Smooth muscle cell (in vitro differentiated cells): ENCODE data around the gene ADCY1. TPM values are rescaled to one million over a fixed set of nuclear protein-coding genes. Genes with fewer than 3 reads are reported as not detected.

ENCODE experiments used
- DNase-seq: peaks from one replicate; lab custom pipeline; 2025; ENCODE audit not compliant: unreplicated experiment; lab: John Stamatoyannopoulos, UW
- H2AFZ ChIP-seq: fragments of 200-600 bp; sonication (generic); 2 replicates; pipeline ENCODE4 v1.6.0; 2016; ENCODE audit warnings: antibody characterized with exemption, low read depth, mild to moderate bottlenecking
- H3F3A ChIP-seq: fragments of 200-600 bp; sonication (generic); 2 replicates; pipeline ENCODE4 v1.6.0; 2017; ENCODE audit warnings: antibody characterized with exemption, low read depth
- H3K27ac ChIP-seq: fragments of 200-600 bp; sonication (generic); 2 replicates; pipeline ENCODE4 v1.5.1; 2016; ENCODE audit warnings: low read depth, mild to moderate bottlenecking
- H3K27me3 ChIP-seq: fragments of 200-600 bp; sonication (generic); 2 replicates; pipeline ENCODE4 v1.6.1; 2016; ENCODE audit warnings: low read depth, mild to moderate bottlenecking
- H3K36me3 ChIP-seq: fragments of 200-600 bp; sonication (generic); 2 replicates; pipeline ENCODE4 v1.5.1; 2016; ENCODE audit warnings: low read depth
- H3K4me1 ChIP-seq: fragments of 200-600 bp; sonication (generic); 2 replicates; pipeline ENCODE4 v1.5.1; 2016; ENCODE audit warnings: low read depth
- H3K4me2 ChIP-seq: fragments of 200-600 bp; sonication (generic); 2 replicates; pipeline ENCODE4 v1.6.0; 2016; ENCODE audit warnings: mild to moderate bottlenecking
- H3K4me3 ChIP-seq: fragments of 200-600 bp; sonication (generic); 2 replicates; pipeline ENCODE4 v1.5.1; 2016; ENCODE audit warnings: mild to moderate bottlenecking
- H3K79me2 ChIP-seq: fragments of 200-600 bp; sonication (generic); 2 replicates; pipeline ENCODE4 v1.6.0; 2016; ENCODE audit warnings: low read depth, mild to moderate bottlenecking
- H3K9ac ChIP-seq: fragments of 200-600 bp; sonication (generic); 2 replicates; pipeline ENCODE4 v1.6.0; 2016; ENCODE audit warnings: low read depth
- H3K9me3 ChIP-seq: fragments of 200-600 bp; sonication (generic); replicated peaks from 2 replicates; pipeline ENCODE4 v1.5.1; 2016; ENCODE audit warnings: low read depth
- H4K20me1 ChIP-seq: fragments of 200-600 bp; sonication (generic); 2 replicates; pipeline ENCODE4 v1.6.0; 2016; ENCODE audit warnings: low read depth
- CTCF ChIP-seq: fragments of 200-600 bp; sonication (generic); IDR thresholded peaks from 2 replicates; pipeline ENCODE4 v1.5.1; 2017; ENCODE audit warnings: borderline replicate concordance, mild to moderate bottlenecking, antibody characterized with exemption; ENCODE audit not compliant: insufficient read depth, poor library complexity, severe bottlenecking
- WGBS: methylation state at CpG from one replicate; pipeline ENCODE4 v1.1.7; 2016; ENCODE audit warnings: low lambda C conversion rate; 5-methylcytosine and 5-hydroxymethylcytosine counted together
- polyA plus RNA-seq: library from polyadenylated mRNA; unstranded; fragments of >200 nt; fragmentation: Nextera tagmentation; extraction: Ambion mirVana; gene quantifications from 2 replicates; pipeline ENCODE4 v1.2.1, GENCODE V29; 2016
- total RNA-seq: library from RNA; depleted of rRNA; stranded (reverse); fragments of >200 nt; gene quantifications from 2 replicates; pipeline ENCODE4 v1.2.3, GENCODE V29; 2014

ADCY1 gene
- total and polyA plus RNA-seq, 2 experiments from 2014 or later: 0.22 TPM; not detected in 1

- no peak overlapping the region for H3K4me3 ChIP-seq
- no peak for TF ChIP-seq CTCF
- no peaks in the 10 kb centered on the region for H3K4me1 ChIP-seq
- WGBS: 91% methylated on average over 10 of the region's 10 CpGs
- no peaks in the 10 kb centered on the region for H3K36me3 ChIP-seq
- H3K4me2 ChIP-seq: no peak overlapping the region
- no peaks in the 10 kb centered on the region for H3K9me3 ChIP-seq
- no peak overlapping the region for H2AFZ ChIP-seq
- H3K79me2 ChIP-seq: no peaks in the 10 kb centered on the region
- H3K27me3 ChIP-seq: no peaks in the 10 kb centered on the region
- H3F3A ChIP-seq: no peaks in the 10 kb centered on the region
- no peaks in the 10 kb centered on the region for H4K20me1 ChIP-seq
- H3K27ac ChIP-seq: no peak overlapping the region
- DNase-seq: no peak
- H3K9ac ChIP-seq: no peak overlapping the region
These were observed 25.9 kb downstream of the ADCY1 start for GRCh38 chr7:45599851-45600706.

GRCh38 chr7:45601094-45601493 lies 26.9 kb downstream of the ADCY1 start:
- DNase-seq: no peak
- Histone ChIP-seq H3F3A (no peaks in the 10 kb centered on the region), H3K36me3 (no peaks in the 10 kb centered on the region), H3K79me2 (no peaks in the 10 kb centered on the region), H3K4me2 (no peak overlapping the region), H4K20me1 (no peaks in the 10 kb centered on the region), H3K27me3 (no peaks in the 10 kb centered on the region), H3K27ac (no peak overlapping the region), H3K9ac (no peak overlapping the region), H3K4me3 (no peak overlapping the region), H3K4me1 (no peaks in the 10 kb centered on the region), H3K9me3 (no peaks in the 10 kb centered on the region), H2AFZ (no peak overlapping the region)
- WGBS: 91% methylated on average over 4 of the region's 4 CpGs
- no peak for TF ChIP-seq CTCF

GRCh38 chr7:45601816-45602540 lies 27.8 kb downstream of the ADCY1 start:
- 96% methylated on average over 5 of the region's 6 CpGs for WGBS

More at GRCh38 chr7:45601816-45602540, 27.8 kb downstream of the ADCY1 start:
- TF ChIP-seq CTCF: no peak
- Histone ChIP-seq H3K4me1 (no peaks in the 10 kb centered on the region), H3F3A (no peaks in the 10 kb centered on the region), H3K4me2 (no peak overlapping the region), H3K4me3 (no peak overlapping the region), H4K20me1 (no peaks in the 10 kb centered on the region), H2AFZ (no peak overlapping the region), H3K79me2 (no peaks in the 10 kb centered on the region), H3K27ac (no peak overlapping the region), H3K9ac (no peak overlapping the region), H3K9me3 (no peaks in the 10 kb centered on the region), H3K36me3 (no peaks in the 10 kb centered on the region), H3K27me3 (no peaks in the 10 kb centered on the region)
- no peak for DNase-seq
